Stomach smooth muscle (tissue), 2 donors: ENCODE data around the gene MSI2.

Experiments
- H3K27ac ChIP-seq: one replicate; pipeline ENCODE4 v1.7.0; 2013; ENCODE audit warnings: mild to moderate bottlenecking, low read length, inconsistent platforms
- H3K27me3 ChIP-seq, 2 donors: one replicate each; pipeline ENCODE4 v1.7.0; 2013; ENCODE audit warnings: low read length in 2 of 2; ENCODE audit not compliant: insufficient read depth in 2 of 2, control insufficient read depth in 1 of 2
- H3K36me3 ChIP-seq, 2 donors: one replicate each; pipeline ENCODE4 v1.7.0; 2013; ENCODE audit warnings: low read length in 2 of 2; ENCODE audit not compliant: control insufficient read depth in 2 of 2, insufficient read depth in 2 of 2
- H3K4me1 ChIP-seq: one replicate; pipeline ENCODE4 v1.7.0; 2013; ENCODE audit warnings: low read length; ENCODE audit not compliant: control insufficient read depth, insufficient read depth
- H3K4me3 ChIP-seq, 2 donors: one replicate each; pipeline ENCODE4 v1.7.0; 2013; ENCODE audit warnings: low read length in 2 of 2
- H3K9ac ChIP-seq, 2 donors: one replicate each; pipeline ENCODE4 v1.7.0; 2013; ENCODE audit warnings: low read length in 2 of 2, mild to moderate bottlenecking in 1 of 2
- H3K9me3 ChIP-seq, 2 donors: one replicate each; pipeline ENCODE4 v1.7.0; 2013; ENCODE audit warnings: low read length in 2 of 2; ENCODE audit not compliant: control insufficient read depth in 2 of 2
- donor health status: healthy.
- donor health status: Pancreatic carcinoma.

MSI2 gene

DNA sequence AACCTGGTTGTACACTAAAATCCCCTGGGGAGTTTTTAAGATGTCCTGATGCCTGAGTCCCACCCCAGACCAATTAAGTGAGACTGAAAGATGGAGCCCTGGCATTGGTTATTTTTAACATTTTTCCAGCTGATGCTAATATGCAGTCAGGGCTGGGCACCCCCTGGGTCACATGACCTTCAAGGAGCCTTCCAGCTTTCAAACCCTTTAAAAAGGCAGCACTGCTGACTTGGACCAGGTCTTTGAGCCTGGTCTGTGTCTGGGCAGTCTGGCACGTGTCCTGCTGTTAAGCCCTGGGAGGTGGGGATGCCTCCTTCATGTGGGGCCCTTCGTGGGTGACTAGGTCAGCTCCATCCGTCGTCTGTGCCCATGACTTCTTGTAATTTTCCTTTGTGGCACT is 286.2 kb downstream of the MSI2 start:
- H3K9ac ChIP-seq = no peak overlapping the region
- H3K27me3 ChIP-seq = no peaks in the 10 kb centered on the region
- H3K4me3 ChIP-seq = no peak overlapping the region
- H3K36me3 ChIP-seq = no peaks in the 10 kb centered on the region
- H3K27ac ChIP-seq = no peak overlapping the region
- H3K9me3 ChIP-seq = no peaks in the 10 kb centered on the region
- H3K4me1 ChIP-seq = peaks cover 14% of the 10 kb centered on the region

DNA sequence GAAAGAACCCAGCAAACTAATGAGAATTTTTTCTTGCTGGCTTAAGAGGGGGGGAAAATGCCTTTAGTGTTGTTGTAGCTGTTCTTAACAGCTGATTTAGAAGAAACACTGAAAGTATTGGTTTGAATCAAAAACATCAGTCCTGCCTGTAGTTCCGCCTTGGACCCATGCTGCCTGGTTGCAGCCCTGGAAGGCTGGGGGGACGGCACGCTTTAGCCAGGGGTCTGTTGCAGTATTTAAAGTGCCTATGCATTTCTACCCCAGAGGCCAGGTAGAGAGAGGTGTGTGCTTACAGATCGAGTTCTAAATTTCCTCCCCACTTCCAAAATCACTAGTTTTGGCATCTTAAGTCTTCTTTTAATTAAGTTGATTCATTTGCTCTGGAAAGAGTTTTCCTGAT is 286.9 kb downstream of the MSI2 start:
- Histone ChIP-seq H3K36me3 (no peaks in the 10 kb centered on the region), H3K27ac (no peak overlapping the region), H3K9ac (no peak overlapping the region), H3K27me3 (no peaks in the 10 kb centered on the region), H3K4me1 (peaks cover 16% of the 10 kb centered on the region), H3K9me3 (no peaks in the 10 kb centered on the region), H3K4me3 (no peak overlapping the region)

DNA sequence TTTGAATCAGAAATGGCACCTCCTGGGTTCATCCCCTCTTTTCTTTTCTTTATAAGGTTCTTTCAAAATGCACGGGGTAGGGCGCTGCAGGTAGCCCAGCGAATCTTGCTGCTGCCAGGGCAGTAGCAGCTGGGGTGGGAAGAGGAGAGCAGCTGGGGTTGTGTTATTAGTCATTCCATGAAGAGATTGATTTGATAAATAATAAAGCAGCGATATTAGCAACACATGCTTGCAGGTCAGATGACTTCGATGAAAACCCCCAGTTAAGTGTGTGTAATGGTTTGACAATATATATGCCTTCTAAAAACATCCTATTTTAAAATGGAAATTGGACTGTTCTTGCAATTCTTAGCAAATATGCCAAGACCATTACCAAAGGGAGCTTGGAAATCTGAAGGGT is 288.1 kb downstream of the MSI2 start:
- no peaks in the 10 kb centered on the region for H3K36me3 ChIP-seq
- H3K9me3 ChIP-seq = no peaks in the 10 kb centered on the region
- H3K4me1 ChIP-seq = peaks cover 16% of the 10 kb centered on the region
- H3K27me3 ChIP-seq = no peaks in the 10 kb centered on the region
- no peak overlapping the region for H3K4me3 ChIP-seq
- H3K9ac ChIP-seq = no peak overlapping the region
- no peak overlapping the region for H3K27ac ChIP-seq

DNA sequence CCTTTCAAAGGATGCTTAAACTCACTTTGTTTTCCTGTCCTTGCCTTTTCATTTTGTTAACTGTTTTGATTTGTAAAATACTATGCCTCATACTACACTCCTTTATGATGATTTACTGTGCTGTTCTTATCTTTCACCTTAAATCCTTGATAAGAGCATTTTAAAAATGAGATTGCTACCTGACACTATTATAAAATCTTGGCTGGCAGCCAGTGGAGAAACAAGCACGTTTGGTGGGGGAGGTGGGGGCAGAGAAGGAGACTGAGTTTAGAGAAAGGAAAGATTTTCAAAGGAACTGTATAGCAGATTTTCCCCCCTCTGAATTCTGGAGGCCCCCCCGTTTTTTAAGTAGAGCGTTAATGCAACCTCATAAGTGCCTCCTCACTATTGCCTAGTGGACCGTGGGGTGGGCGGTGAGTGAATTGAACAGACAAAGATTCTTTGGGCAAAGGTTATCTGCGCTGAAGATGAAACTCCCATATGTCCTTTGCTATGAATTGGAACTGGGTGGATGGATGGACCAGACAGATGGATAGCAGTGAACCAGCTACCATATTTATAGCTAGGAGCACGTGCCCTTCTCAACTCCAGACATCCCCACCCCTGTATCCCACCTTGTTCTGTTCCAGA is 288.6 kb downstream of the MSI2 start:
- H3K9me3 ChIP-seq = no peaks in the 10 kb centered on the region
- H3K4me3 ChIP-seq = no peak overlapping the region
- H3K27ac ChIP-seq = no peak overlapping the region
- H3K4me1 ChIP-seq = peaks cover 16% of the 10 kb centered on the region
- no peak overlapping the region for H3K9ac ChIP-seq
- H3K36me3 ChIP-seq = no peaks in the 10 kb centered on the region
- no peaks in the 10 kb centered on the region for H3K27me3 ChIP-seq

DNA sequence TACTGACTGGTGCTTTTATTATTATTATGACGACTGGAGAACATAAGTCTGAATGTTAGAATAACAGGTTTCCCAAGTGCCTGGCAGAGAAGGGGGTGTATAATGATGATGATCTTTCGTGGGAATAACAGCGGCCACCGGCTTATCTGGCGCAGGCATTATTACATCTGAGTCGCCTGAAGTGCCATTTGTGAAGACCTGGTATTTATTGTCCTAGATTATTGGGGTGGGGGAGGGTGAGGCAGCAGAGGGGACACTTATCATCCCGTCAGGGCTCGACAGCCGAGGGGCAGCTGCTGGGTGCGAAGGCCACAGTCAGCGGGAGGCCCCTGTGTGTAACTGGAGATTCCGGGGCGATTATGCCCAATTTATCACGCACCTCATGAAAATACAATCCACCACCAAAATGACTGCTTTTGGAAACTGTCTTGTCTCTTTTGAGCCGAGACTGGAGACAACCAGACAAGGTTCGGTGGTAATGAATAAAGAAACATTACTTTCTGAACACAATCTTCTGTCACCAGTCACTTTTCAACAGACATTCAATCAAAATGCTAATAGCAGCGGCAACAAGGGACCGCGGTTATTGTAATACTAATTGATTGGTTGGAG is 289.5 kb downstream of the MSI2 start:
- Histone ChIP-seq H3K9ac (no peak overlapping the region), H3K4me1 (peaks cover 16% of the 10 kb centered on the region), H3K27me3 (no peaks in the 10 kb centered on the region), H3K36me3 (no peaks in the 10 kb centered on the region), H3K27ac (no peak overlapping the region), H3K4me3 (no peak overlapping the region), H3K9me3 (no peaks in the 10 kb centered on the region)

DNA sequence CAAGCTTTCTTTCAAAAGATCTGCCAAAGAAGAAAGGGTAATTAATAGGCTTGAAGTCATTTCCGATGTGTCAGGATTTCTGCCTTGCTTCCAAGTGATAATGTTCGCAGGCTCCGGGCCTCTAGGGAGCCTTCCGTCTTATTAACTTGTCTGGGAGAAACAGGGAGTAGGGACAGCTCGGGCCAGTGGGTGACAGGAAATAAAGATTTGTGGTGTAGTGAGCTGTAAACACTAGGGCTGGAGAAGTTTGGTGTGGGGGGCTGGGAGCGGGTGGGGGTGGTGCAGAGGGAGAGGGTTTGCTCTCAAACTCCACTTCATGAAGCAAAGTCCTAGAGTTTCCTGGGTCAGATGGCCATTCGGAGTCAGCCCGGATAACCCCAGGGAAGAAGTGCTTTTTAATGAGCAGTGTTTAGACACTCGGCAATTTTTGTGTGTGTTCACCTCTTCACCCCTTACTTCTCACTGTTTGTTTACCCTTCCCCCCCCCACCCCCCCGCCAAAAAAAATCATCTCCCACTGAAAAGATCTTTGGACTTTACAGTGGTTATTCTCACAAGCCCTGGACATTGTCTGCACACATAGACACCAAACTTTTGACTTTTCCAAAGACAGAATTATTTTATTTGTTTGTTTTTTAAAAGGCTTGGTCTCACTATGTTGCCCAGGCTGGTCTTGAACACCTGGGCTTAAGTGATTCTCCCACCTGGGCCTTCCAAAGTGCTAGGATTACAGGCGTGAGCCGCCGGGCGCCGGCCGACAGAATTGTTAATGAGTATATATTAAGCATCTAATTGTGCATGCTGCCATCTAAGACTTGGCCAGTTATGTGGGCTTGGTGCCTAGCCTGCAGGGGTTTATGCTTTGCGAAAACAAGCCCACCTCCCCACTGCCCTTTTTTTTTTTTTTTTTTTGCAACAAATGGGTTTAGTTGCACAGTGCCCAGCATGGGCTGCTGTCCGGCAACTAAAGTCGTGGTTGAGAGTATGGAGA is 292.4 kb downstream of the MSI2 start:
- H3K4me3 ChIP-seq = no peak overlapping the region
- H3K9me3 ChIP-seq = no peaks in the 10 kb centered on the region
- H3K9ac ChIP-seq = no peak overlapping the region
- H3K36me3 ChIP-seq = no peaks in the 10 kb centered on the region
- peaks cover 2% of the 10 kb centered on the region for H3K4me1 ChIP-seq
- no peak overlapping the region for H3K27ac ChIP-seq
- H3K27me3 ChIP-seq = no peaks in the 10 kb centered on the region

DNA sequence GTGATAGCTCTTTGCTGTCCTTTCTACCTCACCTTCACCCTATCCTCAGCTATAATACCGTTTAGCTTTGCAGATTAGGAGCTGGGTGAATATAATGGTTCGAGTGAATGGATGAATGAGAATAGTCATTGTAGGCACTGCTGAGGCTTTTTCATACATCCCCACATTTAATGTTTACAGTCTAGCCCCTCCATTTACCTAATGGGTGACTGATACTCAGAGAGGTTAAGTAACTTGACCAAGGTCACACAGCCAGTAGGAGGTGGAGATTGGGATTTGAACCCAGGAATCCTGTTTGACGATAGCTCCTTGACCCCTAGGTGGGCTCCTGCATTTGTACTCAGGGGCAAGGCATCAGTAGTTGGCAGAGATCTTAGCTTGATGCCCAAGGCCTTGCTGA is 293.1 kb downstream of the MSI2 start:
- Histone ChIP-seq H3K9ac (no peak overlapping the region), H3K4me3 (no peak overlapping the region), H3K4me1 (peaks cover 2% of the 10 kb centered on the region)

DNA sequence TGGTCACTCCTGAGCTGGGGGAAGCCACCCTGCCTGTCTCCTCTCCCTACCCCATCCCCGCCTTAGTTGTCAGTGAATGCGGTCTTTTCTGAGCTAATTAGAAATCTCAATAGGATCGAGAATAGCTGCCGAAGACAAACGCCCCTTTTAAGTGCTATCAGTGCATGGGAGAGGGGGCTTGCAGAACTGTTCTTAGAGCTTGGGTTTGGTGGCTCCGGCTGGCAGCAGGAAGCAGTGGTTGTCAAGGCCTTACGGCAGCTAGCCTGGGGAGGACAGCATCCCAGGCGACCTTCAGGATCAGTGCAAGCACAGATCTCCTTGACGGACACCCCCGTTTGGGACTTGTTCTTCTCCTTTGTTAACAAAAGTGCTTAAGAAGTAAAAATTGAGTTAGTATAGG is 293.7 kb downstream of the MSI2 start:
- H3K9me3 ChIP-seq = no peaks in the 10 kb centered on the region
- no peak overlapping the region for H3K27ac ChIP-seq
- H3K9ac ChIP-seq = no peak overlapping the region

More for the DNA sequence above, 293.1 kb downstream of the MSI2 start:
- Histone ChIP-seq H3K27ac (no peak overlapping the region), H3K36me3 (no peaks in the 10 kb centered on the region), H3K27me3 (no peaks in the 10 kb centered on the region), H3K9me3 (no peaks in the 10 kb centered on the region)

DNA sequence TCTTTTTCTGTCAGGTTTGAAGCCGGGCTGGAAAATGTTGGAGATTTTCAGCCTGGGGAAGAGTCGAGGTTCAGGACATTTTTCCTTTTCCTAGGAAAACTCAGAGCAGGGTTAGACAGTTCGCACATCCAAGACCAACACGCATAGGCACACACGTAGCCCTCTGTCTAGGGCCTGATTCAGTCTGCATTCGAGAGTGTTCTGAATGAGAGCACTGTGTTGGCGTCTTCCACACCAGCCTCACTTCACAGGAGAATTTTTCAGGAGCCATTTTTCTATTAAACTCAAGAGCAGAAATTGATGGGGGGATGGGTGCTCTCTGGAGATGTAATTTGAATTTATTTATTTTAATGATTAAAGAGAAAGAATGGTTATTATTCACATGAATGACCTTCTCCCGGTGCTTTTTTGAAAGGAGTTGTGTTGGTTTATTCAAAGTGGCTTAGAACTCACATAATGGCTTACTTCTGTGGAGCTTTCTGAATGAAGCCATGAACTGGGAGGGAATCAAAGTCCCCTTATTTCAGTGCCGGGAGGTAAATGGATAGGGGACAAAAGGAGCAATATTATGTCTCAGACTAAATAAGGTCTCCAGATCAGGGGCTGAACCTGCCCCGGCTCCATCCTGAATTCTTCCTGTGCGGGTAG is 294.5 kb downstream of the MSI2 start:
- Histone ChIP-seq H3K36me3 (no peaks in the 10 kb centered on the region), H3K27ac (no peak overlapping the region), H3K27me3 (no peaks in the 10 kb centered on the region), H3K9ac (no peak overlapping the region), H3K9me3 (no peaks in the 10 kb centered on the region), H3K4me3 (no peak overlapping the region), H3K4me1 (peaks cover 2% of the 10 kb centered on the region)

More for the DNA sequence above, 293.7 kb downstream of the MSI2 start:
- H3K36me3 ChIP-seq = no peaks in the 10 kb centered on the region
- no peaks in the 10 kb centered on the region for H3K27me3 ChIP-seq
- H3K4me1 ChIP-seq = peaks cover 2% of the 10 kb centered on the region
- no peak overlapping the region for H3K4me3 ChIP-seq

DNA sequence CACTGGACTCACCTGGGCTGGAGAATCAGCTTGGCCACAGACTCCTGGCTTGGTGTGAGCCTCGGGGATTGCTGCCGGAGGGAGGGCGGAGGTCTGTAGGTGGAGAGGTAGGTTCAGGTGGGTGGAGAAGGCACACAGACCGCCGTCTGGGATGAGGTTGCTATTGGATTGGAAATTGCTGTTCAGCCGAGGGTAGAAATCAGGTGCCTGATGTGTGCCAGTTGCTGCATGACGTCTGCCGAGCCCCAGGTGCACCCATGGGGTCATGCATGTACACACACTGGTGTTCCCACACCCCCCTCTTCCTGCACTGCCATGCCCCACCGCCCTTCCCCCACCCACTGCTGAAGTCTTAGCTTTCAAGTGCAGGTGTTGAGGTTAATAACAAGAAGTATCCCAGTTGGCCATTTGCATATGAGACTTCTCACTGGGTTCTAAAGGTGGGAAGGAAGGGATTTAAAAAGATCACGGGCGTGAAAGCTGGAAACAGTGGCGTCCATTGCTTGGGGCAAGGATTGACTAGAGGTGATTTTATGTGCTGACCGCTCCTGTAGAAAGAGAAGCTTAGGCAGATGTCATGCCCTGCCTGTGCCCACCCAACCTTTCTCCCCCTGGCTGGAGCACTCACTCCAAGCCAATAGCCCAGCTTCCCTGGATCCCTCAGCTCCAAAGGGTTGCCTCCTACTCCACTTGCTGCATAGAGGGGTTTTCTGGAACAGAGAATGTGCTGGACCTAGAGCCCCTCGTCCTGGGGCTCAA is 295.2 kb downstream of the MSI2 start:
- no peaks in the 10 kb centered on the region for H3K36me3 ChIP-seq
- no peak overlapping the region for H3K27ac ChIP-seq
- no peak overlapping the region for H3K9ac ChIP-seq
- H3K4me3 ChIP-seq = no peak overlapping the region
- peaks cover 2% of the 10 kb centered on the region for H3K4me1 ChIP-seq
- no peaks in the 10 kb centered on the region for H3K9me3 ChIP-seq
- H3K27me3 ChIP-seq = no peaks in the 10 kb centered on the region
